ENCODE measurements around the gene HM13. TPM values are rescaled to one million over a fixed set of nuclear protein-coding genes. Genes with fewer than 3 reads are reported as not detected.

The HM13 gene
- total and polyA plus RNA-seq, 2 of the 13 experiments (the other 11 are each of a cell fraction or from before 2014, with no cell fraction given): 118 to 243 TPM

- TF ChIP-seq ZNF792 (CRISPR knock-in tag; IDR thresholded peaks at IDR 0.05): peak; percentile 91
- peak; percentile 94 for TF ChIP-seq BCL6 (CRISPR knock-in tag; IDR thresholded peaks at IDR 0.05)
- peak; percentile 39; the same call in 1 of the 2 replicates for TF ChIP-seq ZZZ3 (CRISPR knock-in tag; IDR thresholded peaks at IDR 0.05; ENCODE audit: borderline replicate concordance)
- peak; percentile 76; the same call in 2 of the 3 replicates for TF ChIP-seq MXI1 (IDR thresholded peaks at IDR 0.05; ENCODE audit: borderline replicate concordance, low read depth, low read length)
- no peak for TF ChIP-seq PAWR (CRISPR knock-in tag; IDR thresholded peaks at IDR 0.05; ENCODE audit: borderline replicate concordance)
- peak; percentile 99 for TF ChIP-seq ZNF770 (CRISPR knock-in tag; IDR thresholded peaks at IDR 0.05)
- peak; percentile 40 for TF ChIP-seq SMC3 (IDR thresholded peaks at IDR 0.05; ENCODE audit: low read length)
- TF ChIP-seq HOXA5 (CRISPR knock-in tag; IDR thresholded peaks at IDR 0.05): peak; percentile 83
- peak; percentile 95 for TF ChIP-seq FOXP4 (CRISPR knock-in tag; IDR thresholded peaks at IDR 0.05)
- no peak for TF ChIP-seq THYN1 (CRISPR knock-in tag; IDR thresholded peaks at IDR 0.05; ENCODE audit: borderline replicate concordance, low read depth)
- TF ChIP-seq ZNF564 (CRISPR knock-in tag; IDR thresholded peaks at IDR 0.05): peak; percentile 58; the same call in 1 of the 2 replicates
- TF ChIP-seq NFIB (CRISPR knock-in tag; IDR thresholded peaks at IDR 0.05; ENCODE audit: borderline replicate concordance): no peak
- TF ChIP-seq IRF2 (CRISPR knock-in tag; IDR thresholded peaks at IDR 0.05): peak; percentile 90
- TF ChIP-seq ZNF510 (CRISPR knock-in tag; IDR thresholded peaks at IDR 0.05; ENCODE audit: low read depth): 0 out of 2 replicates have a peak, but pooled peaks have one; percentile 12
- TF ChIP-seq CERS6 (CRISPR knock-in tag; IDR thresholded peaks at IDR 0.05): peak; percentile 64; the same call in 1 of the 2 replicates
- peak; percentile 97 for TF ChIP-seq SRSF1 (optimal IDR thresholded peaks at IDR 0.05; ENCODE audit: low read depth, low read length)
- peak; percentile 99 for TF ChIP-seq CEBPB (IDR thresholded peaks at IDR 0.05; ENCODE audit: borderline replicate concordance, low read depth, low read length)
- peak; percentile 61; the same call in 1 of the 2 replicates for TF ChIP-seq ZSCAN29 (CRISPR knock-in tag; conservative IDR thresholded peaks at IDR 0.05)
- peak; percentile 44; the same call in 1 of the 2 replicates for TF ChIP-seq ZNF362 (CRISPR knock-in tag; IDR thresholded peaks at IDR 0.05; ENCODE audit: borderline replicate concordance)
- TF ChIP-seq ZBTB3 (CRISPR knock-in tag; IDR thresholded peaks at IDR 0.05; ENCODE audit: borderline replicate concordance, low read depth): peak; percentile 65; the same call in 1 of the 2 replicates
- peak; percentile 65 for TF ChIP-seq ZNF781 (CRISPR knock-in tag; IDR thresholded peaks at IDR 0.05; ENCODE audit: borderline replicate concordance, not compliant biosample characterization)
- no peak; the same call in none of the 2 replicates for TF ChIP-seq ZNF253 (CRISPR knock-in tag; IDR thresholded peaks at IDR 0.05; ENCODE audit: borderline replicate concordance)
- TF ChIP-seq ZNF501 (CRISPR knock-in tag; IDR thresholded peaks at IDR 0.05): no peak
These were observed 58.7 kb downstream of the HM13 start (continued) for GRCh38 chr20:31572701-31573554.

Data from HepG2 (cell line).